ENCODE measurements around the gene NFATC4.

Gene NFATC4

GRCh38 chr14:24417832-24418491 is 50.0 kb downstream of the NFATC4 start:
- DNase-seq (ENCODE audit: low read depth): no peak
- H3K4me3 ChIP-seq (ENCODE audit: low read length): no peak overlapping the region
- TF ChIP-seq CTCF (conservative IDR thresholded peaks at IDR 0.05; ENCODE audit: low read depth, low read length): no peak

DNA sequence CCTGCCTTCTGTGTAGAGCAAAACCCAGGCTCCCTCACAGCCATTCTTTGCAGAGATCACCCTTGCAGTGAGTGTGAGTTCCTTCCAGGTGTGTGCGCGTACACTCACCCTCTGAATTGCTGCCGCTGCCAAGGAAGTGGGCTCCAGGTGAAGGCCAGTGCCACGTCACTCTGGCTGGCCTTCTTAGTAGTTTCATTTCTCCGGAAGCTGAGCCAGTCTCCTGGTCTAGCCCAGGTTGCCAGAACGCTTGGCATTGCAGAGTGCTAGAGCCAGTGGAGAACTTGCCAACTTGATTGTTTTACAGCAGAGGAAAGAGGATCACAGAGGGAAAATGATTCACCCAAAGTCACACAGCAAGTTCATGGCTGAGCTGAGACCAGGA is 50.5 kb downstream of the NFATC4 start:
- no peak for DNase-seq (ENCODE audit: low read depth)
- no peak for TF ChIP-seq CTCF (conservative IDR thresholded peaks at IDR 0.05; ENCODE audit: low read depth, low read length)
- H3K4me3 ChIP-seq (ENCODE audit: low read length): no peak overlapping the region

DNA sequence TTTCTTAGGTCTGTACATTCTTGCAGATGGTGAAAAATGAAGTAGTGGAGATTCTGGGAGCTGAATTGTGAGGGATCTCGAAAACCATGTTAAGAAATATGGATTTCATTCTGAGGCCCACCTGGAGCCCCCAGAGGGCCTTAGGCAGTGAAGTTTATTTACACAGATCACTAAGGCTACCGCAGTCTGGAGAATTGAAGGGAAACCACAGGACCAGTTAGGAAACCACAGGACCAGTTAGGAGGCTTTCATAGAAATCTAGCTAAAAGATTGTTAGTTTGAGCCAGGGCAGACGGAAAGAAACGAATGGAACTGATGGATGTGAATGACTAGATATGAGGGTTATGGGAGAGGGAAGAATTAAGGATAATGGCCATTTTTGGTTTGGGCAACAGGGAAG is 54.3 kb downstream of the NFATC4 start:
- no peak for TF ChIP-seq CTCF (conservative IDR thresholded peaks at IDR 0.05; ENCODE audit: low read depth, low read length)

DNA sequence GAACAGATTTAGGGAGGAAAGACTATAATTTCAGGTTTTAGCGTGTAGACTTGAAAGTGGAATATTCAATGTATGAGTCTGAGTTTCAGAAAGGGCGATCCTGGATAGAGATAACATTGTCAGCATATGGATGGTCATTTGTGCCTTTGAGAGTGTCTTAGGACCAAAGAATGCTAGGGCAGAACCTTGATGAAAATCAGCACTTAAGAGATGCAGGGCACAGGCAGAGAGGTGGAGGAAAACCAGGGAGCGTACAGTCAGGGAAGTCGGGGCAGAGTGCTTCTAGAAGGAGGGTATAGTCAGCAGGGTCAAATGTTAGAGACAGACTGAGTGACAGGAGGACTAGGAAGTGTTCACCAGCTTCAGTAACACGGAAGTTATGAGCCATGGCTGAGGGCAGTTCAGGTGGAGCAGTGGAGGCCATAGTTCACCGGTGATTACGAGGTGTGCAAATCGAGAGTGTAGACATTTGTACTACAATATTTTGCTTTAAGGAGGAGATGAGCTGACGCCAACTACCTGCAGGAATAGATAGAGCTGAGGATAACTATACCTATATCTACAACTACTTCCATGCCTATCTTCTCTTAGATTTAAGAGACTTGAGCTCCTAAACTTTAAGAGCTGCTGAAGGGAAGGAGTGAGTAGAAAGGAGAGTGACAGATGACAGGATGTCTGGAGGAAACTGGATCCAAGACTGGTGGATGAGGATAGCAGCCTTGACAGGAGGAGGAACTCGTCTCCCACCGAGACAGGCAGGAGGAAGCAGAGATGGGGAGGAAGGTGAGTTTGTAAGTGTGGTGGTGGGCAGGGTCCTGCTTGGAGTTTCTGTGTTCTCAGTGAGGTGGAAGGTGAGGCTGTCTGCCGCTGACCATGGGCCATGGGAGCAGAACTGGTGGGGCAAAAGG is 55.0 kb downstream of the NFATC4 start:
- H3K4me3 ChIP-seq (ENCODE audit: low read length): no peak overlapping the region
- no peak for TF ChIP-seq CTCF (conservative IDR thresholded peaks at IDR 0.05; ENCODE audit: low read depth, low read length)
- DNase-seq (ENCODE audit: low read depth): no peak

More for the DNA sequence above, 54.3 kb downstream of the NFATC4 start:
- DNase-seq (ENCODE audit: low read depth): no peak
- no peak overlapping the region for H3K4me3 ChIP-seq (ENCODE audit: low read length)

DNA sequence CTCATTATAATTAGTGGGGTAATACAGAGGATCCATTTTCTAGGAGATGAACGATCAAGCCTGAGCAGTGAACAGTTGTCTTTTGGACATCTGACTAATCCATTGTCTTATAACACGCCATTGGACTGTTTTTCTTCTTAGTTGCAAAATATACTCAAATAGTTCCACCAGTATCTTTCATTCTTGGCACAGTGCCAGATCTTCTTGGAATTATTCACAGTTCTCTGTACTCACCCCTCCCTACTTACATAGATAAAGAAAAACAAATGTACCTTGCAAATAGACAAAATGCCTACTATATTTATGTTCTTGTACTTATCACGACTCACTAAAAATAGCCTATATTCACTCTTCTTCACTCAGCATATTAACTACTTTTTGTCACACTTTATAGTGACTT is 57.7 kb downstream of the NFATC4 start:
- H3K4me3 ChIP-seq (ENCODE audit: low read length): no peak overlapping the region
- no peak for TF ChIP-seq CTCF (conservative IDR thresholded peaks at IDR 0.05; ENCODE audit: low read depth, low read length)
- no peak for DNase-seq (ENCODE audit: low read depth)

GRCh38 chr14:24426150-24426911 is 58.3 kb downstream of the NFATC4 start:
- no peak for DNase-seq (ENCODE audit: low read depth)
- no peak for TF ChIP-seq CTCF (conservative IDR thresholded peaks at IDR 0.05; ENCODE audit: low read depth, low read length)
- no peak overlapping the region for H3K4me3 ChIP-seq (ENCODE audit: low read length)
